ENCODE measurements around the gene RNASE7.

The RNASE7 gene

GRCh38 chr14:21078287-21078686 is 36.1 kb downstream of the RNASE7 start:
- TF ChIP-seq ZNF292 (tag by site-specific recombination; IDR thresholded peaks at IDR 0.05; ENCODE audit: borderline replicate concordance, low read depth) (no peak), ZNF133 (tag by site-specific recombination; IDR thresholded peaks at IDR 0.05) (no peak), ZNF837 (tag by site-specific recombination; IDR thresholded peaks at IDR 0.05) (no peak), ZNF571 (tag by site-specific recombination; IDR thresholded peaks at IDR 0.05) (no peak), KLF9 (tag by site-specific recombination; IDR thresholded peaks at IDR 0.05; ENCODE audit: low read depth) (no peak), ZNF140 (tag by site-specific recombination; IDR thresholded peaks at IDR 0.05) (no peak), ZNF558 (tag by site-specific recombination; IDR thresholded peaks at IDR 0.05) (no peak), ZNF146 (tag by site-specific recombination; IDR thresholded peaks at IDR 0.05) (no peak), AEBP2 (tag by site-specific recombination; IDR thresholded peaks at IDR 0.05; ENCODE audit: borderline replicate concordance) (no peak), ZNF510 (tag by site-specific recombination; IDR thresholded peaks at IDR 0.05; ENCODE audit: insufficient replicate concordance) (no peak), ZNF157 (tag by site-specific recombination; IDR thresholded peaks at IDR 0.05) (no peak), ZNF324 (tag by site-specific recombination; IDR thresholded peaks at IDR 0.05) (no peak), EGR2 (tag by site-specific recombination; IDR thresholded peaks at IDR 0.05; ENCODE audit: low read depth) (no peak), ZFP69B (tag by site-specific recombination; IDR thresholded peaks at IDR 0.05) (no peak), ZNF354C (tag by site-specific recombination; IDR thresholded peaks at IDR 0.05; ENCODE audit: borderline replicate concordance, low read depth) (no peak), OVOL3 (tag by site-specific recombination; IDR thresholded peaks at IDR 0.05) (no peak), ZNF433 (tag by site-specific recombination; IDR thresholded peaks at IDR 0.05; ENCODE audit: low read depth) (no peak), ZSCAN4 (tag by site-specific recombination; IDR thresholded peaks at IDR 0.05) (no peak)
- Histone ChIP-seq H3K9me3 (ENCODE audit: control insufficient read depth, insufficient read depth, low read depth, low read length) (no peaks in the 10 kb centered on the region), H3K4me3 (ENCODE audit: low read depth, low read length) (no peak overlapping the region), H3K4me1 (ENCODE audit: control insufficient read depth, insufficient read depth, low read length) (no peaks in the 10 kb centered on the region), H3K36me3 (ENCODE audit: control insufficient read depth in 2 of 2, insufficient read depth in 1 of 2, low read length in 2 of 2) (peaks cover 0 to 94% of the 10 kb centered on the region in 2 experiments; a peak in 1 of 3 replicates), H3K27ac (ENCODE audit: extremely low read depth, low read depth, low read length) (no peak overlapping the region)
- POLR2A ChIA-PET, result no interaction called here
- CTCF ChIA-PET, result interaction anchor here (0.6 to 3.0 kb wide), 4 partner anchors 14 to 142 kb away, joined by 4 to 16 read pairs (median 5); no protein-coding TSS in a partner anchor

GRCh38 chr14:21078726-21079125 is 36.6 kb downstream of the RNASE7 start:
- ChIA-PET POLR2A (no interaction called here), CTCF (interaction anchor here (0.6 to 3.0 kb wide), 4 partner anchors 13 to 142 kb away, joined by 4 to 16 read pairs (median 5); no protein-coding TSS in a partner anchor)

More at GRCh38 chr14:21078726-21079125, 36.6 kb downstream of the RNASE7 start:
- no peak overlapping the region for H3K4me3 ChIP-seq (ENCODE audit: low read depth, low read length)
- no peaks in the 10 kb centered on the region for H3K9me3 ChIP-seq (ENCODE audit: control insufficient read depth, insufficient read depth, low read depth, low read length)
- H3K27ac ChIP-seq (ENCODE audit: extremely low read depth, low read depth, low read length), result no peak overlapping the region
- TF ChIP-seq PRDM6 (tag by site-specific recombination; IDR thresholded peaks at IDR 0.05) (no peak), ZNF211 (tag by site-specific recombination; IDR thresholded peaks at IDR 0.05; ENCODE audit: low read depth) (no peak), ZNF404 (tag by site-specific recombination; IDR thresholded peaks at IDR 0.05) (no peak), ZNF341 (tag by site-specific recombination; IDR thresholded peaks at IDR 0.05; ENCODE audit: low read depth) (no peak), ZBTB1 (tag by site-specific recombination; IDR thresholded peaks at IDR 0.05) (no peak), ZNF37A (tag by site-specific recombination; IDR thresholded peaks at IDR 0.05) (no peak)
- H3K36me3 ChIP-seq (ENCODE audit: control insufficient read depth in 2 of 2, insufficient read depth in 1 of 2, low read length in 2 of 2), result peaks cover 0 to 90% of the 10 kb centered on the region in 2 experiments; a peak in 1 of 3 replicates
- H3K4me1 ChIP-seq (ENCODE audit: control insufficient read depth, insufficient read depth, low read length), result no peaks in the 10 kb centered on the region

Data from HEK293 (cell line).